Esophagus squamous epithelium (tissue), 4 donors: Measurements from ENCODE around the gene ATP9B.

Source experiments
- CTCF ChIP-seq, 6 experiments: fragments of 450-650 bp in 4 of 6; fragments of 200-600 bp in 2 of 6; sonication (generic) in 2 of 6; IDR thresholded peaks; one replicate each; pipeline ENCODE4 v1.5.1; 2016 to 2019; ENCODE audit warnings: antibody characterized with exemption in 6 of 6, mild to moderate bottlenecking in 4 of 6, moderate library complexity in 4 of 6
- POLR2A ChIP-seq, 4 donors: fragments of 450-650 bp; IDR thresholded peaks; one replicate each; pipeline ENCODE4 v1.6.1; 2017; ENCODE audit warnings: antibody characterized with exemption in 4 of 4, mild to moderate bottlenecking in 4 of 4, moderate library complexity in 3 of 4

DNA sequence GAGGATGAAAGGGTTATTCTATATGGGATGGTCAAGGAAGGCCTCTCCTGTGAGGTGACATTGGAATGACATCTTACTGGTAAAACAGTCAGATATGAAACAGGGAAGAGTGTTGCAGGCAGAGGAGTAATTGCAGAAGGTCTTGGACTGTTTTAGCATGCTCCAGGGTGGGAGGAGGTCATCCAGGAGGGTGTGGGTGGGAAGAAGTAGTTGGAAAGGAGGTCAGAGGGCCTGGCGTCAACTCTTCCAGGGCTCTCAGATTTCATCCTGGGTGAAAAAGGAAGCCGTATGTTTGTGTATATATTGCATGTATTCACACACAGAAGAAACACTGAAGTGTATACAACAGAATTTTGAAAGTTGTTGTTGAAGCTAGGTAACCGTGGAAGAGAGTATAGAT, 48.2 kb downstream of the ATP9B start:
- no peak for TF ChIP-seq CTCF (IDR thresholded peaks at IDR 0.05)
- TF ChIP-seq POLR2A (IDR thresholded peaks at IDR 0.05): no peak
